Anterior cingulate cortex (tissue), 58 donors: ENCODE measurements around the gene APBB1IP.
"Not testable (repeated sequence)": the region's sequence is repeated elsewhere in the genome, so short reads cannot be mapped to it uniquely, and the experiment has no call there.

Experiments
- DNase-seq, 58 donors: peaks; one replicate each; lab custom pipeline; 2025; lab: John Stamatoyannopoulos, UW

APBB1IP gene

GRCh38 chr10:26543567-26544306 is 105.6 kb downstream of the APBB1IP start:
- no peak for DNase-seq

- DNase-seq: no peak
Measured at GRCh38 chr10:26544932-26545331, 106.8 kb downstream of the APBB1IP start.

GRCh38 chr10:26550774-26551526 is 112.8 kb downstream of the APBB1IP start:
- no peak for DNase-seq

DNA sequence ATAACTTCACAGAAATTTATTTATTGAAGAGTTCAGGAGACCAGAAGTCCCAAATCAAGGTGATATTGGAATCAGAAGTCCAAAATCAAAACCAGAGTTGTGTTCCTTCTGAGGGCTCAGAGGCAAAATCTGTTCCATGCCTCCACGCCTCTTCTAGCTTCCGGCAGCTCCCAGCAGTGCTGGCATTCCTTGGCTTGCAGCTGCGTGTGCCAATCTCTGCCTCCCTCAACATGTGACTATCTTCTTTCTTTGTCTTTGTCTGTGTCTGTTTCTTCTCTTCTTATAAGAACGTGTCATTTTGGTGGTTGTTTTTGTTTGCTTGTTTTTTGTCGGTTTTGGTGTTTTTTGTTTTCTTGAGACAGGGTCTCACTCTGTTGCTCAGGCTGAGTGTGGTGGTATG is 116.1 kb downstream of the APBB1IP start:
- no peak for DNase-seq

DNA sequence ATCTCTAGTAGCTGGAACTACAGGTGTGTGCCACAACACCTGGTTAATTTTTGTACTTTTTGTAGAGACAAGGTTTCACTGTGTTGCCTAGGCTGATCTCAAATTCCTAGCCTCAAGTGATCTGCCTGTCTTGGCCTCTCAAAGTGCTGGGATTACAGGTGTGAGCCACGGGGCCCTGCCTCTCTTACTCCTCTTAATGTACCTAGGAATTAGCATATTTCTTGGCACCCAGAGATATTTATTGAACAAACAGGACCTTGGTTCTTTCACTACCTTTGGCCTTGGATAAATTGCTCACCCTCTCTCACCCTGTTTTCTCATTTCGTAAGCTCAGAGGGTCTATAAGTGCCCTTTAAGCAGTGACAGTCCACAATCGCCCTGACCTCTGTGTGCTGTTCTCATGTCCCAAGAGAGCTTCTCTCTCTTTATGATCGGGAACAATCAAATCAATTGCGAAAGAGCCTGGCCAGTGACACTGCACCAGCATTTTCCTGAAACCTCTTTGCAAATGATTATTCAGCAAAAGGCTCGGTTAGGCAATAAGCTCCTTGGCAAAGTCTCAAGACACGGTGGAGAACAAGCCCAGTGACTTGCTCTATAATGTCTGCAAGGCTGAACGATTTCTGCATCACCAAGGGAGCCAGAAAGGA is 117.7 kb downstream of the APBB1IP start:
- DNase-seq: peak in 7 of 58 donors; percentile 9 to 71 (median 28)

GRCh38 chr10:26556748-26557640 is 118.9 kb downstream of the APBB1IP start:
- peak in 20 of 58 donors; percentile 3 to 70 (median 15) for DNase-seq

DNA sequence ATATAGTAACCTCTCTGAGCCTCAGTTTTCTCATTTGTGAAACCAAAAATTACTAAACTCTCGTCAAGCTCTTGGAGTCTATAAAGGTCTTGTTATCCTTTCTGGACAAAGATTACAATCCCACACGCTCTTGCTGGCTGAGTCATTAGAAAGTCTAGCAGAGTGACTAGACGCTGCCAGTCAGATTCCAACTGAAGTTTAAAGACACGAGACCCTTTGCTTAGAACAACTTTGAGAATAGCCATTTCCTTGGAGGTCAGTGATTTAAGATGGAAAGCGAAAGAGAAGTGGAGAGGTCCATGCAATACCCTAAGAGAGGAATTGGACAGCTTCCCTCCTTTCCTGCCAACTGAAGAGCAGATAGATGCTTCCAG is 119.5 kb downstream of the APBB1IP start:
- DNase-seq: no peak

- DNase-seq: peak in 1 of 58 donors; percentile 29
Measured at GRCh38 chr10:26566525-26567350, 128.6 kb downstream of the APBB1IP start.

GRCh38 chr10:26567351-26567721 is 129.2 kb downstream of the APBB1IP start:
- DNase-seq: no peak

DNA sequence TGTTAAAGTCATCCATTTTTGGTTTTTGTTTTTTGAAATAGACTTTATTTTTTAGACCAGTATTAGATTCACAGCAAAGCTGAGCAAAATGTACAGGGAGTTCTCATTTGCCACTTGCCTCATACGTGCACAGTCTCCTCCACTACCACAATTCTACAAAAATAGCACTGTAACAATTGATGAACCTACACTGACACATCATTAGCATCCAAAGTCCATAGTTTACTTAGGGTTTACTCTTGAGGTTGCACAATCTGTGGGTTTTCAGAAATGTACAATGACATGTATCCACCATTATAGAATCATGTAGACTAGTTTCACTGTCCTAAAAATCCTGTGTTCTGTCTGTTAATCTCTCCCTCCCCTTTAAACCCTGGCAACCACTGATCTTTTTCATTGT is 133.5 kb downstream of the APBB1IP start:
- no peak for DNase-seq

DNA sequence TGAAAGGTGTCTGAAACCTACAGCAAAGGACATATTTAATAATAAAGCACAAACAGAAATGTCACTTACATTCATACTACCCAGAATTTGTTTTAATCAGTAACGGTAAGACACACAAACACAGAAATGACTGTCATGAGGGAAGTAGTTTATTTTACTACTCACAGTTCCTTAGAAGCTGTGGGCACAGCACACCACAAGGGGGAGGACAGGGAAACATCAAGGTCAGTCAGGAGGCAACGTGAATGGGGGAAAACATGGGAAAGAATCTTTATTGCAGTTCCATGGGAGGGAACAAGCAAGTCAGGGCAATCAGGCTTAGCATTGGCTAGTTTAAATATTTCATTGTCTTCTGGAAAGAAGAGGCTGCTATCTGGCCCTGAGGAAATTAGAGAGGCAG is 135.5 kb downstream of the APBB1IP start:
- DNase-seq: no peak

DNA sequence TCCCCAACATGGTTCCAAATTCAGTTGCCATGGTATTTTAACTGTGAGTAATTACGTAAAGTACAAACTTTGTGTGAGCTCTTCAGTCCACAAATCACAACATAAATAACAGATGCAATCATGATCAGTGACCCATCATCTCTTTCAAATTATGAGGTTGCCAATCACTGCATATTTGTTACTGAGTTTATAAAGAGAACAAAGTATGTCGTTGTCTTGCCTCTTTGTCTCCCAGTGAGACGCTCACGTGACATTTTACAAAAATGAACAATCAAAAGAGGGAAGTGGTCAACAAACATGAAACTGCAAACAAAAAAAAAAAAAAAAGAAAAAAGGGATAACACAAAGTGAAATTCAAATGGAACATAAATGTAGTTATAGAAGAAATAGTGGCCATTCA is 136.6 kb downstream of the APBB1IP start:
- DNase-seq: no peak

DNA sequence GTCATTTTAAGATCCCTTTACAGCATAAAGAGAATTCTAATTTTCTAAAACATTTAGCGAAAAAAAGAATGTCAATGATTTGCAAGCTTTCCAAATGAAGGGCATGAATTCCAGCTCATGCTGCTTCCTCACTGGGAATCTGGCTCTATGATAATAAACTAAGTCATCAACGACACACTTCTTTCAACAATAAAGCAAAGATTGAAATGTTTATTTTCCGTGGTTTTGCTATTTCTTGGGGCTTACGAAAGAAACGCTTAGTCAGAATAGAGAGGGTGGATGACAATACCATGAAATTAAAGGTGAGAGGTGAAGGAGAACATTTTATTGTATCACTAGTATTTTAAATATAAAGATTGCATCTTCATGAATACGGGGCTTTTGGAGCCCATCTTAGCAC is 140.2 kb downstream of the APBB1IP start:
- DNase-seq: not testable (repeated sequence)

DNA sequence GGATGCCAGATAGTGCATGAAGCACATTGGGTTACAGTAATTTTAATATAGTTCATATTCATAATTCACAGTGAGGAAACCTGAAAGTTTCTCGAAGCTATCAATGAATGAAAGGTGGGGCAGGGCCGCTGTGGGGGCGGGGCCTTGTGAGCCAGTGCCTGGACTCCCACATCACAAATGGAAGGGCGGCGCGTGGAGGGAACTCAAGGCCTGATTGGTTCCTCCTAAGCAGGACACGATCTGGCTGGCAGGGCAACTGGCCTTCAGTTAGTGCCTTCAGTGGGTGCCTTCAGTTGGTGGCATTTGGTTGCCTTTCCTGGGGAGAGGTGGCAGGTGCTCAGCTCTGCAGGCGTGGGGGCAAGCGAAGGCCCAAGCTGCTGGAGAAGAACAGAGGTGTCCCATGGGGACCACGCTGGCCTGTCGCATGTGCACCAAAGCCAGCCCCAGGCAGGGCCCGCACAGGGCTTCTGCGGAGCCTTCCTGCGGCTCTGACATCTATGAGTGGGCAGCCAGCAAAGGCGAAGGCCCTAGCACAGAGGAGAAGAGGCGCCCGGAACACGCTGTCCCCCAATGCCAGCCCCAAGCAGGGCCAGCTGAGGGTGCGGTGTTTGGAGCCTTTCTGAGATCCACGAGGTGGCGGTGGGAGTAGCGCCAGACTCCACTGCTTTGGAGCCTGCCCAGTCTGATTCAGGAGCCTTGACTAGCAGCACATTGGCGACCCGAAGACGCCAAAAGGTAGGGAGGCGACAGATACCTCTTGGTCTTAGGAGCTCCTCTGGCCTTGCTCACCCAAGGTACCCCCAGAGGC is 141.3 kb downstream of the APBB1IP start:
- DNase-seq: no peak

DNA sequence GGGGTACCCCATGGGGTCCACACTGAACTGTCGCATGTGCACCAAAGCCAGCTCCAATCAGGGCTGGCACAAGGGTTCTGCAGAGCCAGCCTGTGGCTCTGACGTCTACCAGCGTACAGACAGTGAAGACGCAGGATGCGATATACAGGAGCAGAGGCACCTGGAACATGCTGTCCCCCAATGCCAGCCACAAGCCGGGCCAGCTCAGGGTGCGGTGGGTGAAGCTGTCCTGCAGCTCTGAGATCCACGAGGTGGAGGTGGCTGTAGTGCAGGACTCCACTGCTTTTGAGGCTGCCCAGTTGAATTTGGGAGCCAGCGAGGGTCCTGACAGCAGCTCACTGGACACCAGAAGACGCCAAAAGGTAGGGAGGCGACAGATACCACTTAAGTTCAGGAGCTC is 148.1 kb downstream of the APBB1IP start:
- no peak for DNase-seq

- no peak for DNase-seq
Measured at GRCh38 chr10:26588611-26589010, 150.5 kb downstream of the APBB1IP start.

DNA sequence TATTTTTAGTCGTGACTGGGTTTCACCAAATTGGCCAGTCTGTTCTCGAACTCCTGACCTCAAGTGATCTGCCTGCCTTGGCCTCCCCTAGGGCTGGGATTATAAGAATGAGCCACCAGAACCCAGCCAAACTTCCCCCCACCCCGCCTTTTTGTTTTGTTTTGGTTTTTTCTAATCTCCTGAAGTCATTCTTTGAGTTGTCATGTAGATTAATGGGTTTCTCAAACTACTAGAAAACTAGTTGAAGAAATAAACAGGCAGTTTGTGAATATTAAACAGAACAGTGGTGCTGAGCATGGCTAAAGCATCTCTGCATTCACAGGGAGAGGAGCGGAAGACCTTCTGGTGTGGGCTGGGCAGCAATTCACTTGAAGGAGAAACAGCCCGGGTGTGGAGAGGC is 151.7 kb downstream of the APBB1IP start:
- DNase-seq: not testable (repeated sequence)

DNA sequence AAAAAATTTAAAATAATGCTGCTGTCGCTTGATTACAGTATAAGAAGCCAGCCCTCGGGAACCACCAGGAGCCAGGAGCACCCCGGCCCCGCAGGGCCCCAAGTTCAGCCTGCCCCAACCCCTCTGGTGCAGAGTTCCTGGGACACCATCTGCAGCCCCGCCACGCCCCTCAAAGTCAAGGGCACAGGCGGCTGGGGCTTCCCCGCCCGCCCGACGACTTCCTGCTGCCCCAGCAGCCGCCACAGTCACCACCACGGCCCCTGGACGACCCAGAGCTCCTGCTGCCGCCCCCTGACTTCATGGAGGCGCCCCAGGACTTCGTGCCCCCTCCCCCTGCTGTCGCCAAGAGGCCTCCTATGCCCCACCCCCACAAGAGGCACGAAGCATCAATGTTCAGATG is 155.8 kb downstream of the APBB1IP start:
- DNase-seq: no peak

DNA sequence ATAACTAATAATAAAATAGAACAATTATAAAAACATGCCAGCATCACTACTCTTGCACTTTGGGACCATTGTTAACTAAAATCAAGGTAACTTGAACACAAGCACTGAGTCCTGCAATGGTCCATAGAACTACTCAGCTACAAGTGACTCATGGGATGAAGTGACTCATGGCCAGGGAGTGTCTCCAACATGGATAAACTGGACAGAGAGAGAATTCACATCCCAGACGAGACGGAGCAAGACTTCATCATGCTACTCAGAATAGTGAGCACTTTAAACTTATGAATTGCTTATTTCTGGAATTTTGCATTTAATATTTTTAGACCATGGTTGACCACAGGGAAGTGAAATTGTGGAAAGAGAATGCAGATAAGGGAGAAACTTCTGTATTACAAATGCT is 165.1 kb downstream of the APBB1IP start:
- DNase-seq: not testable (repeated sequence)
